GM18520 (cell line): ENCODE measurements around the gene RGCC.

Experiments
- ATAC-seq: cut with Tn5 transposase; IDR thresholded peaks from one replicate; pipeline ENCODE4 v1.9.1; 2021; ENCODE audit not compliant: unreplicated experiment

RGCC gene

GRCh38 chr13:41452462-41452861 is 4.9 kb upstream of the RGCC start:
- no peak for ATAC-seq

GRCh38 chr13:41453620-41454019 is 3.7 kb upstream of the RGCC start:
- ATAC-seq, result no peak

- no peak for ATAC-seq
These were observed 3.2 kb upstream of the RGCC start for GRCh38 chr13:41454170-41454569.

GRCh38 chr13:41455725-41456419 is 1.5 kb upstream of the RGCC start:
- no peak for ATAC-seq

GRCh38 chr13:41457589-41458186 is 338 bp downstream of the RGCC start:
- ATAC-seq, result no peak

GRCh38 chr13:41458187-41458760 is 924 bp downstream of the RGCC start:
- no peak for ATAC-seq

- ATAC-seq, result no peak
These were observed 1.5 kb downstream of the RGCC start for GRCh38 chr13:41458761-41459431.

GRCh38 chr13:41459432-41460073 is 2.2 kb downstream of the RGCC start:
- no peak for ATAC-seq

GRCh38 chr13:41460074-41460465 is 2.7 kb downstream of the RGCC start:
- no peak for ATAC-seq

GRCh38 chr13:41460930-41461329 is 3.6 kb downstream of the RGCC start:
- no peak for ATAC-seq

- ATAC-seq, result no peak
These were observed 4.3 kb downstream of the RGCC start for GRCh38 chr13:41461527-41462139.

GRCh38 chr13:41462427-41462826 is 5.1 kb downstream of the RGCC start:
- no peak for ATAC-seq

GRCh38 chr13:41463838-41464602 is 6.7 kb downstream of the RGCC start:
- no peak for ATAC-seq

GRCh38 chr13:41465241-41465847 is 8.0 kb downstream of the RGCC start:
- peak; percentile 94 for ATAC-seq

- ATAC-seq, result no peak
These were observed 8.6 kb downstream of the RGCC start for GRCh38 chr13:41465898-41466320.

- no peak for ATAC-seq
These were observed 10.1 kb downstream of the RGCC start for GRCh38 chr13:41467425-41467945.

GRCh38 chr13:41468631-41469030 is 11.3 kb downstream of the RGCC start:
- ATAC-seq, result no peak

- ATAC-seq, result no peak
These were observed 12.8 kb downstream of the RGCC start for GRCh38 chr13:41470196-41470595.

- ATAC-seq, result no peak
These were observed 14.4 kb downstream of the RGCC start for GRCh38 chr13:41471785-41472184.

GRCh38 chr13:41487222-41487621 is 29.9 kb downstream of the RGCC start:
- ATAC-seq, result no peak
